Transverse colon (tissue), 4 donors: ENCODE data around the gene ALDH16A1.

Experiments used
- EP300 ChIP-seq: sonication (generic); formaldehyde crosslinking; IDR thresholded peaks from one replicate; pipeline ENCODE4 v1.6.1; 2017; ENCODE audit warnings: antibody characterized with exemption, low read depth
- POLR2A ChIP-seq: fragments of 450-650 bp; IDR thresholded peaks from one replicate; pipeline ENCODE4 v1.6.1; 2016; ENCODE audit warnings: antibody characterized with exemption, mild to moderate bottlenecking, moderate library complexity
- POLR2AphosphoS5 ChIP-seq, 3 donors: sonication (generic); formaldehyde crosslinking; IDR thresholded peaks; one replicate each; pipeline ENCODE4 v1.6.1; 2016; ENCODE audit warnings: antibody characterized with exemption in 3 of 3
- TF ChIP-seq, protein P1 (sequence below), 5 experiments: fragments of 200-600 bp in 3 of 5; fragments of 450-650 bp in 2 of 5; sonication (generic) in 3 of 5; IDR thresholded peaks; 1 replicate in 2 of 5; 2 replicates in 3 of 5; pipeline ENCODE4 v1.5.1; 2016 to 2017; ENCODE audit warnings: antibody characterized with exemption in 5 of 5, inconsistent platforms in 3 of 5, mild to moderate bottlenecking in 2 of 5, moderate library complexity in 1 of 5

DNA sequence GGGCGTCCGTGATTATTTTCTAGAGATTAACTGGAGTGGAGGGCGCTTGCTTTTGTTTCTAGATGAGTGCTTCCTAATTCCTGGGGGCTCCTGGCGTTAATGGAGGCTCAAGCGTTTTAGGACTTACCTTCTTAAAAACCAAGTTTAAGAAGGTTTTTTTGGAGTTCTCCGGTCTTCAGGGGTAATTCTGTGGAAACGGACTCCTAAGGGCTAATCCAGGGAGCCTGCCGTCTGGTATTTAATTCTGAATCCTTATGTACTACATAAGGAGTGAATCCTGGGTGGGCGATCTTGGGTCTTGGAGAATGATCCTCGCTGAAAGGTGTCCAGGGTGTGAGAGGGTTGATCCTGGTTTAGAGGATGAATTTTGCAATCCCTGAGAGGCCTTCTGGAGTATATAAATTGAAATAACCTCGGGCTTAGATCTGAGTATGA, 43.6 kb downstream of the ALDH16A1 start:
- TF ChIP-seq, protein P1, sequence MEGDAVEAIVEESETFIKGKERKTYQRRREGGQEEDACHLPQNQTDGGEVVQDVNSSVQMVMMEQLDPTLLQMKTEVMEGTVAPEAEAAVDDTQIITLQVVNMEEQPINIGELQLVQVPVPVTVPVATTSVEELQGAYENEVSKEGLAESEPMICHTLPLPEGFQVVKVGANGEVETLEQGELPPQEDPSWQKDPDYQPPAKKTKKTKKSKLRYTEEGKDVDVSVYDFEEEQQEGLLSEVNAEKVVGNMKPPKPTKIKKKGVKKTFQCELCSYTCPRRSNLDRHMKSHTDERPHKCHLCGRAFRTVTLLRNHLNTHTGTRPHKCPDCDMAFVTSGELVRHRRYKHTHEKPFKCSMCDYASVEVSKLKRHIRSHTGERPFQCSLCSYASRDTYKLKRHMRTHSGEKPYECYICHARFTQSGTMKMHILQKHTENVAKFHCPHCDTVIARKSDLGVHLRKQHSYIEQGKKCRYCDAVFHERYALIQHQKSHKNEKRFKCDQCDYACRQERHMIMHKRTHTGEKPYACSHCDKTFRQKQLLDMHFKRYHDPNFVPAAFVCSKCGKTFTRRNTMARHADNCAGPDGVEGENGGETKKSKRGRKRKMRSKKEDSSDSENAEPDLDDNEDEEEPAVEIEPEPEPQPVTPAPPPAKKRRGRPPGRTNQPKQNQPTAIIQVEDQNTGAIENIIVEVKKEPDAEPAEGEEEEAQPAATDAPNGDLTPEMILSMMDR (IDR thresholded peaks at IDR 0.05) = no peak
- no peak for TF ChIP-seq EP300
- TF ChIP-seq POLR2A = no peak
- no peak for TF ChIP-seq POLR2AphosphoS5 (IDR thresholded peaks at IDR 0.05)
